Stimulated activated CD8-positive, alpha-beta memory T cell treated with anti-CD3 and anti-CD28 coated beads, Interleukin-15, amount 100 ng/mL, for 48 hours (primary cell): Measurements from ENCODE around the gene CLBA1.

Source experiments
- DNase-seq, 2 donors: peaks; one replicate each; pipeline ENCODE4 v3.0.0-alpha.2; 2020; ENCODE audit warnings: low read depth in 2 of 2

CLBA1 gene

DNA sequence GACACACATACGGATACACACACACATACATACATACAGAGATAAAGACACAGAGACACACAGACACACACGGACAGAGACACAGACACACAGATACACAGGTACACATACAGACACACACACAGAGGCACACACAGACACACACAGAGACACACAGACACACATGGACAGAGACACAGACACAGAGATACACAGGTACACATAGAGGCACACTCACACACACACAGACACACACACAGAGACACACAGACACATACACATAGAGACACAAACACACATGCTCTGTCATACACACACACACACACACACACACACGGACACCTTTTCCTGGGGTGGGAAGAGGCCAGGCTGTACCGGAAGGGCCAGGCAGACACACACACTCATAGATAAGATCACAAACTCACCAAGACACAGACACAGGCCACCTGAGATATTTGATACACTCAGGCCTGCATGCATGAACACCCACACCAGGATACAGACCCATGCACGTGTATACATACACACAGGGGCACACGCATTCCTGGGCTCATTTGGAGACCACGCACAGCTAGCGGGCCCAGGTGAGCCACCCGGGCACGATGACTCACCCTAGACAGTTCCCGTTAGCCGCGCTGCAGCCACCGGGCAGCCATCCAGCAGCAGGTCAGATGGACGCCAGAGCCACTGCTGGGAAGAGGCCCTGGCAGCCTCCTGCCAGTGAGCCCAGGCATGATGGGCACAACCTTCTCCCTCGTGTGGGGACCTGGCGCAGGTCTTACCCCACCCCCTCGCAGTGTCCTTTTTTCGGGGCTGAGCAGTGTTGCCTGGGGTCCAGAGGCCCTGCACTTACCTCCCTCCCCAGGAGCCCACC lies 5.6 kb upstream of the CLBA1 start:
- DNase-seq = no peak

DNA sequence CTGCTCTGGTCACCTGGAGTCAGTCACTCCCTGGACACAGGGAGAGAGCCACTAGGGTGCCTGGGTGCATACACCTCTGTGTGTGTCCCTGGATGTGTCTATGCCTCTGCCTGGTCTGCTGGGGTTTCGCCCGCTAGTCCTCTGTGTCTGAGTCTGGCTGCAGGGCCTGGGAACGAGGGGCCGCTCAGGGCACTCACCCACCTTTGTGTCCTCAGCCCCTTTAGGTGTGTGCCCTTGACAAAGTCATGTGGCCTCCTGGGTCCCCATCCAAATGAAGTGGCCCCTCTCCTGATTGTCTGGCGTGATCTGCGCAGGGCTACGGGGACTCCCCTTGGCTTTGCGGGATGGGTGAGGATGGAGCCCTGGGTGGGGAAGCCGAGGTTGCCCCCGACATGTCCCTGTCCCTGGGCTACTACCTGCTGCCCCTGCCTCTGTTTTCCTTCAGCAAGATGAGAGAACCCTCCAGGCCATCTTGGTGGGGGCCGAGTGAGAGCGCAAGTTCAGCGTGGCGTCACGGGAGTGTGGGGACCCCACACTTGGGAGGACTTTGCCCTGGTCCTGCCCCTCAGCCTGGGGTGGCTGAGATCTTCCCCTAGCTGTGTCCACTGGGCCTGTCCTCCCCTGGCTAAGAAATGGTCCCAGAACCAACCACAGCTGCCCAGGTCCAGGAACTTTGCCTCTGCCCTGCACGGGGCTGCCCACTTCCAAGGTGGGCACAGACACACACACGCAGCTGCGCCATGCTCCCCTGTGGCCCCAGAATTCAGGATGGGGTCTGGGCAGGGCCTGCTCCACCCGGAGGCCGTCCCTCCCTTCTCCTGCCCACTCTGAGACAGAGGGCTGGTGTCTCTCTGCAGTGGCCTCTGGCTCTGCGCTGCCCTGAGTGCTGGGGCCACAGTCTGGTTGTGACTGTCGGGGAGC lies 4.7 kb upstream of the CLBA1 start:
- DNase-seq = no peak

- no peak for DNase-seq
Measured at GRCh38 chr14:104981699-104982541, 3.7 kb upstream of the CLBA1 start.

- DNase-seq = no peak
Measured at GRCh38 chr14:104982548-104983230, 2.9 kb upstream of the CLBA1 start.

GRCh38 chr14:104983231-104983721 lies 2.3 kb upstream of the CLBA1 start:
- no peak for DNase-seq

GRCh38 chr14:104984056-104984894 lies 1.3 kb upstream of the CLBA1 start:
- no peak for DNase-seq

DNA sequence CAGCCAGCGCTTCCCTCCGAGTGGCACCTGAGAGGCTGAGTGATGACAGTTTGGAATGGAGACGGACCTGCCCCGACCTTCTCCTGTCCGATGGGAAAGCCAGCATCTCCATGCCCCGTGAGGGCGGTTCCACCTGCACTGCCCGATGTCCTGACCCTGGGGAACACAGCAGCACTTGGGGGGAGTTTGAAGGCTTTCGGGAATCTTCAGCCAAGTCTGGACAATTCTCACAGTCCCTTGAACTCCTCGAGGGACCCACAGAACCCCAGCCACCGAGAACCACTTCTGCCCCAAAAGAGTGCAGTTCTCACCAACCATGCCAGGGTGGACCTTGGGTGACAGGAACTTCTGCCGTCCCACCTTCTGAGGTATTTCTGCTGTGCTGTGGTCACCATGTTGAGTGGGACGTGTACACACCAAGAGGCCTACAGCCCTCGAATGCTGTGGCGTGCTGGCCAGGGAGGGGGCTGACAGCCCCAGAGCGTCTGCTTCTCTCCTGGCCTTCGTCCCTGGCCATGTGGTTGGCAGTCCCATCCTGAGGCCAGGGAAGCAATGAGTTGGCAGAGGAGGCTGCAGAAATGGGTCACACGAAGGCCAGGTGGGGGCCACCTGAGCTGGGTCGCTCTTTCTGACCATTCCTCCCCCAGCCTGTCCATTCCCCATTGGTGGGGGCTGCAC lies 1.0 kb downstream of the CLBA1 start:
- no peak for DNase-seq

GRCh38 chr14:104989236-104989950 lies 3.8 kb downstream of the CLBA1 start:
- no peak for DNase-seq

DNA sequence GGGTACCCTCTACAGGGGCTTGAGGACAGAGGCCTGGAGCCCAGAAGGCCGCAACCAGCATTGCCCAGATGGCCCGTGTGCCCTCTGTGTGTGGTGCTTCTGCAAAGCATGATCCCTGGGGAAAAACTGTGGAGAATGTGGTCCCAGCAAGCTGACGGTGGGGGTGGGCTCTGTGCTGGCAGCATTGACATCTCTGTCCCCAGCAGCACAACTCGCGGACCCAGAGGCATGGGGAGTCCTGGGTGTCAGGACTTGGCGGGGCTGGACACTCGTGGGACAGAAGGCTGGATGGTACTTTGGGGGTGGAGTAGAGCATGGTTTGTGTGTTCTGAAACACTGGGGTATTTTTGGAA lies 4.3 kb downstream of the CLBA1 start:
- DNase-seq = no peak

DNA sequence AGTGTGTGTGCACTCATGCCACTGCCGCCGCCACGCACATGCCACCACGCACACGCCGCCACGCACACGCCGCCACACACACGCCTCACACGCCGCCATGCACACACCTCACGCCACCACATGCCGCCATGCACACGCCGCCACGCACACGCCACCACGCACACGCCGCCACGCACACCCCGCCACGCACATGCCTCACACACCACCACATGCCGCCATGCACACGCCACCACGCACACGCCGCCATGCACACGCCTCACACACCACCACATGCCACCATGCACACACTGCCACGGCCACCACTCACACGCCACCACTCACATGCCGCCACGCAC lies 6.3 kb downstream of the CLBA1 start:
- no peak for DNase-seq

- DNase-seq = no peak
Measured at GRCh38 chr14:104992501-104992900, 6.9 kb downstream of the CLBA1 start.

DNA sequence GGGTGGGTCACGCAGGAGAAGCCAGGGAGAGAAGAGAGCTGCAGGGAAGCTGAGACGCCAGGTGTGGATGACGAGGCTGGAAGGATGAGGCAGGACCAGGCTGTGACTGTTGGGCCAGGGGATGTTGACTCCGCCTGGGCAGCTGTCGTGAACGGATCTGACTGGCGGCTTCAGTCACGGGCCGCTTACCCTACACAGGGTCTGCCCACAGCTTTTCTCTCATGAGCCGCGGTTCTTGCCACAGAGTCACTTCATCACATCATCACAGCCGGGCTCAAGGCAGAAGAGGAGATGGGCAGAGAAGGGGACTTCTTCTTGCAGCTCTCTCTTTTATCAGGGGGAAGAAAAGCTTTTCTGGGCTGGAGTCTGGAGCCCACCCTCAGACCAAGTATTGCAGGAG lies 7.7 kb downstream of the CLBA1 start:
- no peak for DNase-seq

GRCh38 chr14:104993808-104994591 lies 8.4 kb downstream of the CLBA1 start:
- DNase-seq = no peak

- no peak for DNase-seq
Measured at GRCh38 chr14:104994978-104995377, 9.4 kb downstream of the CLBA1 start.

- DNase-seq = no peak
Measured at GRCh38 chr14:104996032-104996431, 10.4 kb downstream of the CLBA1 start.

GRCh38 chr14:104996483-104996882 lies 10.9 kb downstream of the CLBA1 start:
- DNase-seq = no peak

- no peak for DNase-seq
Measured at GRCh38 chr14:104998801-104999200, 13.2 kb downstream of the CLBA1 start.

- no peak for DNase-seq
Measured at GRCh38 chr14:104999361-104999760, 13.8 kb downstream of the CLBA1 start.
